HG03064 (cell line): ENCODE measurements around the gene OR2T34.
"Not testable (repeated sequence)": the region's sequence is repeated elsewhere in the genome, so short reads cannot be mapped to it uniquely, and the experiment has no call there.

Experiments used
- ATAC-seq: cut with Tn5 transposase; IDR thresholded peaks from one replicate; pipeline ENCODE4 v1.9.1; 2021; ENCODE audit warnings: low read depth; ENCODE audit not compliant: unreplicated experiment

The OR2T34 gene

GRCh38 chr1:248565530-248566373, 8.8 kb downstream of the OR2T34 start:
- ATAC-seq: peak; percentile 88

GRCh38 chr1:248562672-248563071, 11.9 kb downstream of the OR2T34 start, which contains the start of gene OR2T29:
Gene OR2T29, minus strand, starts transcription at chr1:248562772. Its CDS starts 3,281 bp downstream, at chr1:248559491.
- not testable (repeated sequence) for ATAC-seq

- ATAC-seq: not testable (repeated sequence)
Observed at GRCh38 chr1:248551027-248551426, 23.5 kb downstream of the OR2T34 start.

- not testable (repeated sequence) for ATAC-seq
Observed at GRCh38 chr1:248547383-248547782, 27.2 kb downstream of the OR2T34 start.

GRCh38 chr1:248537449-248537848, 37.1 kb downstream of the OR2T34 start:
- ATAC-seq: not testable (repeated sequence)
